Subcutaneous abdominal adipose tissue (tissue), 5 donors: ENCODE measurements around the gene TRAK1.
"Not testable (repeated sequence)": the region's sequence is repeated elsewhere in the genome, so short reads cannot be mapped to it uniquely, and the experiment has no call there.

Experiments used
- H3K27ac ChIP-seq: one replicate; pipeline ENCODE4 v1.7.0; 2013; ENCODE audit warnings: low read depth, mild to moderate bottlenecking, inconsistent platforms, low read length, moderate library complexity
- H3K27me3 ChIP-seq, 5 donors: one replicate each; pipeline ENCODE4 v1.7.0; 2013; ENCODE audit warnings: low read length in 5 of 5, inconsistent platforms in 1 of 5; ENCODE audit not compliant: control insufficient read depth in 5 of 5, insufficient read depth in 4 of 5
- H3K36me3 ChIP-seq, 5 donors: one replicate each; pipeline ENCODE4 v1.7.0; 2013; ENCODE audit warnings: low read length in 5 of 5; ENCODE audit not compliant: control insufficient read depth in 5 of 5, insufficient read depth in 5 of 5
- H3K4me1 ChIP-seq, 5 donors: one replicate each; pipeline ENCODE4 v1.7.0; 2013; ENCODE audit warnings: low read length in 5 of 5, mild to moderate bottlenecking in 3 of 5, moderate library complexity in 1 of 5; ENCODE audit not compliant: control insufficient read depth in 5 of 5, insufficient read depth in 5 of 5
- H3K4me3 ChIP-seq, 5 donors: one replicate each; pipeline ENCODE4 v1.7.0; 2013; ENCODE audit warnings: low read length in 5 of 5, low read depth in 1 of 5
- H3K9ac ChIP-seq, 5 donors: one replicate each; pipeline ENCODE4 v1.7.0; 2013; ENCODE audit warnings: low read length in 5 of 5, mild to moderate bottlenecking in 4 of 5, moderate library complexity in 3 of 5
- H3K9me3 ChIP-seq, 5 donors: one replicate each; pipeline ENCODE4 v1.7.0; 2013; ENCODE audit warnings: low read length in 5 of 5; ENCODE audit not compliant: control insufficient read depth in 5 of 5
- donor health status: healthy.
- donor health status: healthy.
- donor health status: healthy.
- donor health status: healthy.
- donor health status: healthy.

The TRAK1 gene

GRCh38 chr3:42105994-42106393 lies 14.8 kb downstream of the TRAK1 start:
- Histone ChIP-seq H3K4me1 (peaks cover 6 to 27% (median 24%) of the 10 kb centered on the region in 5 donors), H3K36me3 (peaks cover 0 to 11% (median 0%) of the 10 kb centered on the region in 5 donors)
- H3K27me3 ChIP-seq, H3K27ac ChIP-seq, H3K4me3 ChIP-seq, H3K9ac ChIP-seq, H3K9me3 ChIP-seq: not testable (repeated sequence)

- H3K4me1 ChIP-seq: peaks cover under 1 to 20% (median 17%) of the 10 kb centered on the region in 5 donors
- no peaks in the 10 kb centered on the region for H3K9me3 ChIP-seq
- peak overlapping the region; percentile 41 for H3K27ac ChIP-seq
- H3K27me3 ChIP-seq: no peaks in the 10 kb centered on the region
- H3K4me3 ChIP-seq: no peak overlapping the region
- H3K36me3 ChIP-seq: peaks cover 0 to 11% (median 0%) of the 10 kb centered on the region in 5 donors
- H3K9ac ChIP-seq: no peak overlapping the region
Measured at GRCh38 chr3:42106646-42107045, 15.5 kb downstream of the TRAK1 start.

- H3K9me3 ChIP-seq: no peaks in the 10 kb centered on the region
- H3K36me3 ChIP-seq: no peaks in the 10 kb centered on the region
- no peak overlapping the region for H3K4me3 ChIP-seq
- H3K4me1 ChIP-seq: peaks cover 0 to 19% (median 13%) of the 10 kb centered on the region in 5 donors
- no peak overlapping the region for H3K27ac ChIP-seq
- no peak overlapping the region for H3K9ac ChIP-seq
- H3K27me3 ChIP-seq: no peaks in the 10 kb centered on the region
Measured at GRCh38 chr3:42110631-42111030, 19.5 kb downstream of the TRAK1 start.

- Histone ChIP-seq H3K27ac (no peak overlapping the region), H3K4me1 (peaks cover 16 to 51% (median 44%) of the 10 kb centered on the region in 5 donors), H3K27me3 (no peaks in the 10 kb centered on the region), H3K36me3 (no peaks in the 10 kb centered on the region), H3K4me3 (no peak overlapping the region), H3K9ac (no peak overlapping the region), H3K9me3 (no peaks in the 10 kb centered on the region)
Measured at GRCh38 chr3:42114130-42114725, 23.1 kb downstream of the TRAK1 start.

- no peaks in the 10 kb centered on the region for H3K9me3 ChIP-seq
- H3K4me1 ChIP-seq: peaks cover 20 to 60% (median 54%) of the 10 kb centered on the region in 5 donors
- peak overlapping the region in 2 of 5 donors; percentile 11 to 48 for H3K9ac ChIP-seq
- H3K27me3 ChIP-seq: no peaks in the 10 kb centered on the region
- H3K27ac ChIP-seq: peak overlapping the region; percentile 84
- no peaks in the 10 kb centered on the region for H3K36me3 ChIP-seq
- peak overlapping the region in 3 of 5 donors; percentile 22 to 43 (median 32) for H3K4me3 ChIP-seq
Measured at GRCh38 chr3:42115215-42115614, 24.1 kb downstream of the TRAK1 start.

- peak overlapping the region; percentile 84 for H3K27ac ChIP-seq
- H3K36me3 ChIP-seq: no peaks in the 10 kb centered on the region
- H3K9me3 ChIP-seq: no peaks in the 10 kb centered on the region
- peak overlapping the region in 2 of 5 donors; percentile 42 to 48 for H3K9ac ChIP-seq
- H3K4me3 ChIP-seq: peak overlapping the region in 3 of 5 donors; percentile 22 to 43 (median 32)
- no peaks in the 10 kb centered on the region for H3K27me3 ChIP-seq
- peaks cover 20 to 64% (median 53%) of the 10 kb centered on the region in 5 donors for H3K4me1 ChIP-seq
Measured at GRCh38 chr3:42115946-42116345, 24.8 kb downstream of the TRAK1 start.

- H3K4me1 ChIP-seq: peaks cover 20 to 64% (median 53%) of the 10 kb centered on the region in 5 donors
- peak overlapping the region in 1 of 5 donors; percentile 26 for H3K4me3 ChIP-seq
- no peaks in the 10 kb centered on the region for H3K36me3 ChIP-seq
- H3K9ac ChIP-seq: peak overlapping the region in 4 of 5 donors; percentile 0 to 48 (median 29)
- H3K27me3 ChIP-seq: no peaks in the 10 kb centered on the region
- H3K9me3 ChIP-seq: no peaks in the 10 kb centered on the region
- H3K27ac ChIP-seq: peak overlapping the region; percentile 84
Measured at GRCh38 chr3:42116466-42116865, 25.3 kb downstream of the TRAK1 start.

- peak overlapping the region in 3 of 5 donors; percentile 17 to 48 (median 35) for H3K9ac ChIP-seq
- H3K36me3 ChIP-seq: no peaks in the 10 kb centered on the region
- H3K9me3 ChIP-seq: no peaks in the 10 kb centered on the region
- no peaks in the 10 kb centered on the region for H3K27me3 ChIP-seq
- peak overlapping the region; percentile 84 for H3K27ac ChIP-seq
- H3K4me1 ChIP-seq: peaks cover 20 to 67% (median 54%) of the 10 kb centered on the region in 5 donors
- H3K4me3 ChIP-seq: peak overlapping the region in 3 of 5 donors; percentile 9 to 58 (median 49)
Measured at GRCh38 chr3:42117175-42118008, 26.2 kb downstream of the TRAK1 start.

- no peak overlapping the region for H3K9ac ChIP-seq
- no peaks in the 10 kb centered on the region for H3K36me3 ChIP-seq
- no peaks in the 10 kb centered on the region for H3K27me3 ChIP-seq
- no peaks in the 10 kb centered on the region for H3K9me3 ChIP-seq
- peak overlapping the region; percentile 19 for H3K27ac ChIP-seq
- peaks cover 20 to 78% (median 65%) of the 10 kb centered on the region in 5 donors for H3K4me1 ChIP-seq
- H3K4me3 ChIP-seq: no peak overlapping the region
Measured at GRCh38 chr3:42118762-42119361, 27.7 kb downstream of the TRAK1 start.
